Colonic mucosa (tissue), 4 donors: Measurements from ENCODE around the gene ENOSF1. TPM values are rescaled to one million over a fixed set of nuclear protein-coding genes. Genes with fewer than 3 reads are reported as not detected.
A peak's percentile ranks its signal among the peaks of the same experiment; 100 is the strongest.
"Not testable (repeated sequence)": the region's sequence is repeated elsewhere in the genome, so short reads cannot be mapped to it uniquely, and the experiment has no call there.

Source experiments
- DNase-seq: peaks from one replicate; pipeline ENCODE4 v3.0.0-alpha.2; 2020
- H3K27ac ChIP-seq: fragments of 200-600 bp; one replicate; pipeline ENCODE4 v1.8.0; 2021
- H3K27me3 ChIP-seq: fragments of 200-600 bp; one replicate; pipeline ENCODE4 v1.8.0; 2021
- H3K36me3 ChIP-seq: fragments of 200-600 bp; one replicate; pipeline ENCODE4 v1.8.0; 2021
- H3K4me1 ChIP-seq: fragments of 200-600 bp; one replicate; pipeline ENCODE4 v1.8.0; 2021; ENCODE audit warnings: mild to moderate bottlenecking
- H3K4me3 ChIP-seq: fragments of 200-600 bp; one replicate; pipeline ENCODE4 v1.8.0; 2021
- H3K9ac ChIP-seq, 2 donors: one replicate each; pipeline ENCODE4 v1.7.0; 2013; ENCODE audit warnings: control low read depth in 2 of 2, low read depth in 2 of 2, low read length in 2 of 2
- H3K9me3 ChIP-seq: fragments of 200-600 bp; one replicate; pipeline ENCODE4 v1.8.0; 2021
- CTCF ChIP-seq: fragments of 200-600 bp; IDR thresholded peaks from one replicate; pipeline ENCODE4 v1.8.0; 2022; ENCODE audit warnings: antibody characterized with exemption, mild to moderate bottlenecking
- intact Hi-C: fragments of 100-400 bp; cut with DNase I; formaldehyde crosslinking; loops from one replicate; pipeline ENCODE4 v1.14.1; 2022
- total RNA-seq, 2 donors: library from RNA; stranded (reverse); fragmentation: NEBNext Ultra II Directional in 1 of 2; extraction: Animal tissue kit (Norgen Biotek cat#: 25700) in 1 of 2; gene quantifications; one replicate each; pipeline ENCODE4 v1.2.1, GENCODE V29; 2021
- donor health status: healthy.
- donor health status: DM: no; HTN: no; CAD: no.
- donor health status: DM: no; HTN: no; CAD: no.

The ENOSF1 gene
- total RNA-seq, result 100 to 1,000 TPM in 1 of 2 donors, 10 to 100 TPM in 1; 51.7 to 103 TPM

- Histone ChIP-seq H3K4me1 (no peaks in the 10 kb centered on the region), H3K27ac (peak within 1 kb of the TSS; percentile 62), H3K27me3 (no peaks in the 10 kb centered on the region), H3K9ac (peak within 1 kb of the TSS; percentile 76 to 86), H3K4me3 (peak within 1 kb of the TSS; percentile 54), H3K36me3 (no peaks in the 10 kb centered on the region), H3K9me3 (no peaks in the 10 kb centered on the region)
- peak; percentile 92 for DNase-seq
- intact Hi-C loops, result no loop called here
- TF ChIP-seq CTCF, result peak; percentile 92
These were observed at the start of gene ENOSF1 for GRCh38 chr18:712401-713134. ENOSF1 (minus strand) TSS chr18:712630; CDS start chr18:712587, 43 bp downstream.

- H3K4me3 ChIP-seq, H3K36me3 ChIP-seq, H3K9ac ChIP-seq, H3K27ac ChIP-seq, H3K4me1 ChIP-seq, H3K9me3 ChIP-seq, H3K27me3 ChIP-seq, intact Hi-C loops, DNase-seq: not testable (repeated sequence)
These were observed 47.4 kb upstream of the ENOSF1 start for GRCh38 chr18:759864-760263.

- H3K27ac ChIP-seq, result no peak overlapping the region
- H3K27me3 ChIP-seq, result no peaks in the 10 kb centered on the region
- H3K36me3 ChIP-seq, result no peaks in the 10 kb centered on the region
- no peak for DNase-seq
- no peaks in the 10 kb centered on the region for H3K9me3 ChIP-seq
- no peaks in the 10 kb centered on the region for H3K4me1 ChIP-seq
- intact Hi-C loops, result no loop called here
- no peak for TF ChIP-seq CTCF
- H3K9ac ChIP-seq, result no peak overlapping the region
- H3K4me3 ChIP-seq, result no peak overlapping the region
These were observed 43.1 kb upstream of the ENOSF1 start for GRCh38 chr18:755506-755905.

GRCh38 chr18:754656-755055, 42.2 kb upstream of the ENOSF1 start:
- Histone ChIP-seq H3K36me3 (no peaks in the 10 kb centered on the region), H3K4me1 (no peaks in the 10 kb centered on the region), H3K27me3 (no peaks in the 10 kb centered on the region), H3K27ac (no peak overlapping the region), H3K9ac (no peak overlapping the region), H3K9me3 (no peaks in the 10 kb centered on the region), H3K4me3 (no peak overlapping the region)
- TF ChIP-seq CTCF, result no peak
- DNase-seq, result no peak
- intact Hi-C loops, result no loop called here

GRCh38 chr18:750456-750855, 38.0 kb upstream of the ENOSF1 start:
- H3K36me3 ChIP-seq, result no peaks in the 10 kb centered on the region
- no peak overlapping the region for H3K9ac ChIP-seq
- H3K27ac ChIP-seq, result no peak overlapping the region
- no peak for DNase-seq
- no peaks in the 10 kb centered on the region for H3K27me3 ChIP-seq
- no peaks in the 10 kb centered on the region for H3K9me3 ChIP-seq
- no peaks in the 10 kb centered on the region for H3K4me1 ChIP-seq
- intact Hi-C loops, result no loop called here
- no peak overlapping the region for H3K4me3 ChIP-seq
- no peak for TF ChIP-seq CTCF

- Histone ChIP-seq H3K27me3 (no peaks in the 10 kb centered on the region), H3K27ac (no peak overlapping the region)
- intact Hi-C loops, result no loop called here
These were observed 32.6 kb upstream of the ENOSF1 start for GRCh38 chr18:744832-745597.

More at GRCh38 chr18:744832-745597, 32.6 kb upstream of the ENOSF1 start:
- no peak overlapping the region for H3K4me3 ChIP-seq
- no peaks in the 10 kb centered on the region for H3K9me3 ChIP-seq
- H3K4me1 ChIP-seq, result no peaks in the 10 kb centered on the region
- no peak for DNase-seq
- no peak overlapping the region for H3K9ac ChIP-seq
- no peak for TF ChIP-seq CTCF
- no peaks in the 10 kb centered on the region for H3K36me3 ChIP-seq
